ENCODE measurements around the gene NHERF1.

Gene NHERF1

DNA sequence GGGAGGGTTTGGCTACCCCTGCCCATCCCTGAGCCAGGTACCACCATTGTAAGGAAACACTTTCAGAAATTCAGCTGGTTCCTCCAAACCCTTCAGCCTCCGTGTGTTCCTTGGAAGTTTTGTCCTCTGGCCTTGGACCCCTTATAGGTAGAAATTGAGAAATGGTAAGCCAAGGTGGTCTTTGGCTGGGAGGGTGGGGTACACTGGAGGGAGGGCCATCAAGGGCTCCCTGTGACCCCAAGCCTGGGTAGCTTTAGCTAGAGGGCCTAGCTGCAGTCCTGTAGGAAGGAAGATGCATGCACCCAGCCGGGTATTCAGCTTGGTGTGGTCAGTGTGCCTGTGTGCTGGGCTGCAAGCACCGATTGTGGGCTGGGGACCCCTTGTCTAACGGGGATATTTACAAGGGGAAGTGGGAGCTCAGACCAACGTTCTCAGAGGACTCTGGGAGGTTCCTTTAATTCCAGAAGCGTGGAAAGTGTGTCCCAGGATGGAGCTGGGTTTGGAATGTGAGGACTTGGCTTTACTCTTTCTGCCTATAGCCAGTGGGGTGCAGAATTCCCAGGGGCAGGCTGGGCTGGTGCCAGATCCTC lies 20.9 kb downstream of the NHERF1 start (continued):
- TF ChIP-seq, protein P1, sequence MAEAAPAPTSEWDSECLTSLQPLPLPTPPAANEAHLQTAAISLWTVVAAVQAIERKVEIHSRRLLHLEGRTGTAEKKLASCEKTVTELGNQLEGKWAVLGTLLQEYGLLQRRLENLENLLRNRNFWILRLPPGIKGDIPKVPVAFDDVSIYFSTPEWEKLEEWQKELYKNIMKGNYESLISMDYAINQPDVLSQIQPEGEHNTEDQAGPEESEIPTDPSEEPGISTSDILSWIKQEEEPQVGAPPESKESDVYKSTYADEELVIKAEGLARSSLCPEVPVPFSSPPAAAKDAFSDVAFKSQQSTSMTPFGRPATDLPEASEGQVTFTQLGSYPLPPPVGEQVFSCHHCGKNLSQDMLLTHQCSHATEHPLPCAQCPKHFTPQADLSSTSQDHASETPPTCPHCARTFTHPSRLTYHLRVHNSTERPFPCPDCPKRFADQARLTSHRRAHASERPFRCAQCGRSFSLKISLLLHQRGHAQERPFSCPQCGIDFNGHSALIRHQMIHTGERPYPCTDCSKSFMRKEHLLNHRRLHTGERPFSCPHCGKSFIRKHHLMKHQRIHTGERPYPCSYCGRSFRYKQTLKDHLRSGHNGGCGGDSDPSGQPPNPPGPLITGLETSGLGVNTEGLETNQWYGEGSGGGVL (tag by site-specific recombination; IDR thresholded peaks at IDR 0.05), result no peak
- no peak for TF ChIP-seq ZNF391 (tag by site-specific recombination; IDR thresholded peaks at IDR 0.05; ENCODE audit: borderline replicate concordance, low read depth)
- no peak for TF ChIP-seq ZNF112 (tag by site-specific recombination; IDR thresholded peaks at IDR 0.05)
- TF ChIP-seq ZNF473 (tag by site-specific recombination; IDR thresholded peaks at IDR 0.05), result no peak
- no peak for TF ChIP-seq ZFP41 (tag by site-specific recombination; IDR thresholded peaks at IDR 0.05; ENCODE audit: borderline replicate concordance)
- TF ChIP-seq GLI2 (tag by site-specific recombination; IDR thresholded peaks at IDR 0.05; ENCODE audit: borderline replicate concordance, low read depth), result no peak

DNA sequence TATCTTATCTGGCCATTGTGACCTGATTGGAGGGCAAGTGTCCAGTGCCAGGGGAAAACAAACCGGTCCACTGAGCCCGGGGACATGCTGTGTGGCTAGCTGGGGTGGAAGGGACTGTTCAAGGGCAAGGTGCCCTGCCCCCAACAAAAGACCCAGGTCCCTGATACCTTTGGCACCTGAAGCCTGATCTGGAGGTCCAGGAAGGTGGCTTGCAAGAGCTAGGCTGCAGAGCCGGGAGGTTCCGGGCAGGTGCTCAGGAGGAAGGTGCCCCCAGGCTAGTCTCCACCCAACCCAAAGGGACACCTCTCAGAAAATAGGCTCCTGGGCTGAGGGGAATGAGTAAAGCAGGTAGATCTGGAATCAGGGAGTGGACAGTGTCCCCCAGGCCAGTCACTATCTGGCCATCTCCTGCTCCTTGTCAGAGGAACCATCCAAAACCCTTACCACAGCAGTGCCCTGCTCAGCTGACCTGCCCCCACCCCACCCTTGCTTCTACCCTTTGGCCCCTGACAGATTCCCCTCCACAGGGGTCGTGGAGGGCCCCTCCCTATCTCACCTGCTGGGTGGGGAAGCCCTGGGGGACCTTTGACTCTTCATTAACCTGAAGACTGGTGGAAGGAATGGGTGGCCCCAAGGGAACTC lies 21.5 kb downstream of the NHERF1 start:
- CTCF ChIA-PET, result interaction anchor here (0.5 to 7.9 kb wide), 9 partner anchors 21 to 125 kb away, joined by 3 to 84 read pairs (median 5); partner anchors contain the start of gene NHERF1
- Histone ChIP-seq H3K4me3 (ENCODE audit: low read depth, low read length) (no peak overlapping the region), H3K4me1 (ENCODE audit: control insufficient read depth, insufficient read depth, low read length) (no peaks in the 10 kb centered on the region), H3K27ac (ENCODE audit: extremely low read depth, low read depth, low read length) (no peak overlapping the region), H3K9me3 (ENCODE audit: control insufficient read depth, insufficient read depth, low read depth, low read length) (no peaks in the 10 kb centered on the region), H3K36me3 (ENCODE audit: control insufficient read depth in 2 of 2, insufficient read depth in 1 of 2, low read length in 2 of 2) (peaks cover 3 to 73% of the 10 kb centered on the region in 2 experiments; a peak in 2 of 3 replicates)
- POLR2A ChIA-PET, result interaction anchor here (0.6 to 2.0 kb wide), 5 partner anchors 9 to 103 kb away, joined by 3 to 7 read pairs (median 5); partner anchors contain the start of gene FDXR
- 0 out of 2 replicates have a peak, but pooled peaks have one; percentile 11 for TF ChIP-seq ZIC2 (tag by site-specific recombination; IDR thresholded peaks at IDR 0.05)
- TF ChIP-seq ZNF792 (tag by site-specific recombination; IDR thresholded peaks at IDR 0.05), result no peak
- TF ChIP-seq ZNF391 (tag by site-specific recombination; IDR thresholded peaks at IDR 0.05; ENCODE audit: borderline replicate concordance, low read depth), result no peak
- TF ChIP-seq, protein P2, sequence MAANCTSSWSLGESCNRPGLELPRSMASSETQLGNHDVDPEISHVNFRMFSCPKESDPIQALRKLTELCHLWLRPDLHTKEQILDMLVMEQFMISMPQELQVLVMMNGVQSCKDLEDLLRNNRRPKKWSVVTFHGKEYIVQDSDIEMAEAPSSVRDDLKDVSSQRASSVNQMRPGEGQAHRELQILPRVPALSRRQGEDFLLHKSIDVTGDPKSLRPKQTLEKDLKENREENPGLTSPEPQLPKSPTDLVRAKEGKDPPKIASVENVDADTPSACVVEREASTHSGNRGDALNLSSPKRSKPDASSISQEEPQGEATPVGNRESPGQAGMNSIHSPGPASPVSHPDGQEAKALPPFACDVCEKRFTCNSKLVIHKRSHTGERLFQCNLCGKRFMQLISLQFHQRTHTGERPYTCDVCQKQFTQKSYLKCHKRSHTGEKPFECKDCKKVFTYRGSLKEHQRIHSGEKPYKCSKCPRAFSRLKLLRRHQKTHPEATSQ (tag by site-specific recombination; IDR thresholded peaks at IDR 0.05), result no peak
- TF ChIP-seq GFI1B (tag by site-specific recombination; IDR thresholded peaks at IDR 0.05), result no peak
- TF ChIP-seq, protein P3, sequence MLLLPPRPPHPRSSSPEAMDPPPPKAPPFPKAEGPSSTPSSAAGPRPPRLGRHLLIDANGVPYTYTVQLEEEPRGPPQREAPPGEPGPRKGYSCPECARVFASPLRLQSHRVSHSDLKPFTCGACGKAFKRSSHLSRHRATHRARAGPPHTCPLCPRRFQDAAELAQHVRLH (tag by site-specific recombination; IDR thresholded peaks at IDR 0.05), result no peak

- Histone ChIP-seq H3K4me3 (ENCODE audit: low read depth, low read length) (no peak overlapping the region), H3K4me1 (ENCODE audit: control insufficient read depth, insufficient read depth, low read length) (no peaks in the 10 kb centered on the region), H3K36me3 (ENCODE audit: control insufficient read depth in 2 of 2, insufficient read depth in 1 of 2, low read length in 2 of 2) (peaks cover 3 to 72% of the 10 kb centered on the region in 2 experiments; a peak in 2 of 3 replicates), H3K27ac (ENCODE audit: extremely low read depth, low read depth, low read length) (no peak overlapping the region), H3K9me3 (ENCODE audit: control insufficient read depth, insufficient read depth, low read depth, low read length) (no peaks in the 10 kb centered on the region)
- POLR2A ChIA-PET, result interaction anchor here (1.1 to 2.0 kb wide), 3 partner anchors 17 to 102 kb away, joined by 3 to 7 read pairs (median 5); partner anchors contain the start of gene FDXR
- CTCF ChIA-PET, result interaction anchor here (0.5 to 7.9 kb wide), 14 partner anchors 13 to 205 kb away, joined by 3 to 84 read pairs (median 4); partner anchors contain the start of gene NHERF1
- TF ChIP-seq, protein P4, sequence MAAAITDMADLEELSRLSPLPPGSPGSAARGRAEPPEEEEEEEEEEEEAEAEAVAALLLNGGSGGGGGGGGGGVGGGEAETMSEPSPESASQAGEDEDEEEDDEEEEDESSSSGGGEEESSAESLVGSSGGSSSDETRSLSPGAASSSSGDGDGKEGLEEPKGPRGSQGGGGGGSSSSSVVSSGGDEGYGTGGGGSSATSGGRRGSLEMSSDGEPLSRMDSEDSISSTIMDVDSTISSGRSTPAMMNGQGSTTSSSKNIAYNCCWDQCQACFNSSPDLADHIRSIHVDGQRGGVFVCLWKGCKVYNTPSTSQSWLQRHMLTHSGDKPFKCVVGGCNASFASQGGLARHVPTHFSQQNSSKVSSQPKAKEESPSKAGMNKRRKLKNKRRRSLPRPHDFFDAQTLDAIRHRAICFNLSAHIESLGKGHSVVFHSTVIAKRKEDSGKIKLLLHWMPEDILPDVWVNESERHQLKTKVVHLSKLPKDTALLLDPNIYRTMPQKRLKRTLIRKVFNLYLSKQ (tag by site-specific recombination; IDR thresholded peaks at IDR 0.05; ENCODE audit: borderline replicate concordance), result no peak
- peak; percentile 90 for TF ChIP-seq SCRT2 (tag by site-specific recombination; IDR thresholded peaks at IDR 0.05)
- TF ChIP-seq ZNF560 (tag by site-specific recombination; IDR thresholded peaks at IDR 0.05; ENCODE audit: borderline replicate concordance), result no peak
- peak; percentile 21; the same call in 1 of the 2 replicates for TF ChIP-seq ZNF394 (tag by site-specific recombination; IDR thresholded peaks at IDR 0.05; ENCODE audit: borderline replicate concordance)
- no peak for TF ChIP-seq ZNF530 (tag by site-specific recombination; IDR thresholded peaks at IDR 0.05; ENCODE audit: low read depth)
- TF ChIP-seq KLF9 (tag by site-specific recombination; IDR thresholded peaks at IDR 0.05; ENCODE audit: low read depth), result no peak
- no peak for TF ChIP-seq ZNF311 (tag by site-specific recombination; IDR thresholded peaks at IDR 0.05; ENCODE audit: borderline replicate concordance)
- TF ChIP-seq SCRT1 (tag by site-specific recombination; IDR thresholded peaks at IDR 0.05; ENCODE audit: borderline replicate concordance), result peak; percentile 84; the same call in 1 of the 2 replicates
- TF ChIP-seq CTCF (tag by site-specific recombination; IDR thresholded peaks at IDR 0.05), result peak; percentile 88
- peak; percentile 65 for TF ChIP-seq ZNF654 (tag by site-specific recombination; IDR thresholded peaks at IDR 0.05; ENCODE audit: low read depth)
- TF ChIP-seq ZNF658 (tag by site-specific recombination; IDR thresholded peaks at IDR 0.05), result no peak
Observed at GRCh38 chr17:74770498-74771318, 22.3 kb downstream of the NHERF1 start.
